PC-3 (cell line): Measurements from ENCODE around the gene SUMO3.

Experiments used
- CTCF ChIP-seq: fragments of 300-600 bp; sonication (generic); conservative IDR thresholded peaks from 2 replicates; pipeline ENCODE4 v1.5.1; 2017; ENCODE audit warnings: antibody characterized with exemption, low read depth, mild to moderate bottlenecking, low read length
- EZH2 ChIP-seq: fragments of 300-600 bp; sonication (generic); IDR thresholded peaks from one replicate; pipeline ENCODE4 v1.6.1; 2017; ENCODE audit warnings: antibody characterized with exemption, mild to moderate bottlenecking, low read length; ENCODE audit not compliant: unreplicated experiment
- EZH2phosphoT487 ChIP-seq: fragments of 300-600 bp; sonication (generic); IDR thresholded peaks from 2 replicates; pipeline ENCODE4 v1.6.1; 2018; ENCODE audit warnings: mild to moderate bottlenecking, antibody characterized with exemption, low read length, borderline replicate concordance

GRCh38 chr21:44797775-44798174 is 20.1 kb downstream of the SUMO3 start:
- no peak for TF ChIP-seq CTCF
- no peak for TF ChIP-seq EZH2
- TF ChIP-seq EZH2phosphoT487 = no peak
